Activated naive CD4-positive, alpha-beta T cell treated with anti-CD3 and anti-CD28 coated beads, Interleukin-2, amount 10 ng/mL, durations not matched to agents 7 days and 5 days (primary cell): Measurements from ENCODE around the gene SPEM3.

Experiments used
- CTCF ChIA-PET: fragments of 350-600 bp; sonication (Branson Sonifier 250); formaldehyde crosslinking; loops from one replicate; lab custom pipeline; 2021; ENCODE audit warnings: antibody characterized with exemption; lab: Charles Lee
- DNase-seq: peaks from one replicate; pipeline ENCODE4 v3.0.0-alpha.2; 2020
- H3K27ac Mint-ChIP-seq: one replicate; pipeline ENCODE4 v1.8.0; 2021; ENCODE audit warnings: mild to moderate bottlenecking, moderate library complexity, mixed read lengths
- H3K27me3 Mint-ChIP-seq: one replicate; pipeline ENCODE4 v1.8.0; 2021; ENCODE audit warnings: mild to moderate bottlenecking, mixed read lengths
- H3K36me3 Mint-ChIP-seq: one replicate; pipeline ENCODE4 v1.8.0; 2021; ENCODE audit warnings: mixed read lengths
- H3K4me1 Mint-ChIP-seq: one replicate; pipeline ENCODE4 v1.8.0; 2021; ENCODE audit warnings: mixed read lengths
- H3K4me3 Mint-ChIP-seq: one replicate; pipeline ENCODE4 v1.8.0; 2021; ENCODE audit warnings: mild to moderate bottlenecking, moderate library complexity, mixed read lengths
- H3K9me3 Mint-ChIP-seq: one replicate; pipeline ENCODE4 v1.8.0; 2021; ENCODE audit warnings: mixed read lengths

SPEM3 gene

GRCh38 chr17:7421186-7421585 lies 7.5 kb upstream of the SPEM3 start:
- H3K27me3 Mint-ChIP-seq = peaks cover 21% of the 10 kb centered on the region
- no peak for DNase-seq
- H3K4me3 Mint-ChIP-seq = no peak overlapping the region
- no peak overlapping the region for H3K27ac Mint-ChIP-seq
- CTCF ChIA-PET = no interaction called here
- peaks cover 2% of the 10 kb centered on the region for H3K4me1 Mint-ChIP-seq
- H3K9me3 Mint-ChIP-seq = no peaks in the 10 kb centered on the region
- H3K36me3 Mint-ChIP-seq = no peaks in the 10 kb centered on the region

- CTCF ChIA-PET = interaction anchor here (0.9 kb wide), 1 partner anchor 12 kb away, joined by 4 read pairs; the partner anchor contains the start of gene TMEM102
- Mint-ChIP-seq H3K4me3 (no peak overlapping the region), H3K4me1 (peaks cover 2% of the 10 kb centered on the region), H3K9me3 (no peaks in the 10 kb centered on the region), H3K27me3 (peaks cover 25% of the 10 kb centered on the region), H3K27ac (no peak overlapping the region), H3K36me3 (no peaks in the 10 kb centered on the region)
- no peak for DNase-seq
Observed at GRCh38 chr17:7423679-7424078, 5.0 kb upstream of the SPEM3 start.

DNA sequence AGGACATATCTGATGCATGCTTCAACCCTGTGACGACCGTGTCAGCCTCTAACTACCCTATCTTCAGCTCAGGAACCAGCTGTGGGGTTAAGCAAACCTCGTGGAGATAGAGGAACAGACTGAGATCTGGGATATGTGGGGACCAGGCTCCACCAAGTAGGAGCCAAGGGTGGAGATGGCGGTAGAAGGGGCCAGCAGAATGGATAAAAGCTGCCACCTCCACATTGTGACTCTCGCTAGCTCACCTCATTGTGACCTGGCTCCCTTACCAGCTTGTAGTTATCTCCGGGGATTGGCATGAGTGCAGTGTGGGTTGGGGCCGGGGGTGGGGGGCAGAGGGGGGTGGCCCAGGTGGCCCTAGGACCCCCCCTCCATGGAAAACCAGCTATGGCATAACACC lies 3.3 kb upstream of the SPEM3 start, which contains the start of gene SPEM2:
TSS of gene SPEM2 (plus strand) at position 301 of the 400 bp plus-strand sequence. CDS start at position 374, 73 bp downstream.
- CTCF ChIA-PET = interaction anchor here (1.0 to 1.4 kb wide), 2 partner anchors 11 to 70 kb away, joined by 3 read pairs; partner anchors contain the start of gene TMEM95
- DNase-seq = no peak
- Mint-ChIP-seq H3K4me1 (peaks cover 2% of the 10 kb centered on the region), H3K36me3 (no peaks in the 10 kb centered on the region), H3K27me3 (peaks cover 21% of the 10 kb centered on the region), H3K4me3 (no peak within 1 kb of the TSS), H3K27ac (no peak within 1 kb of the TSS), H3K9me3 (no peaks in the 10 kb centered on the region)

DNA sequence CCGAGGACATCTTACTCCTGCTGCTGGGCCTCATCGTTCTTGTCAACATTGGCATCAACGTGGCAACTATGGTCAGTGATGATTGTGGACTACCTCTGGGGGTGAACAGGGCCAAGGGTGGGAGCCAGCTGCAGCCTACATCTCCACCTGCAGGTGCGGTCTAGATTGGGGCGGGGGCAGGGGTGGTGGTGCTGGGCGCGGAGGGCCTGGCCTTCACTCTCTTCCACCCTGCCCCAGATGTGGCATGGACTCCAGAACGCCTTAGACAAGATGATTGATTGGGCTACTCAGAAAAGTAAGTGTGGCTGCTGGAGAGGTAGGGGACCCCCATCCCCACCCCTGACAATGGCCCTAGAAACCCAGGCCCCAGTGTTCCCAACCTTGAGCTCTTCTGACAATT lies 2.9 kb upstream of the SPEM3 start:
- no peak overlapping the region for H3K4me3 Mint-ChIP-seq
- CTCF ChIA-PET = interaction anchor here (1.0 to 1.4 kb wide), 2 partner anchors 11 to 70 kb away, joined by 3 read pairs; partner anchors contain the start of gene TMEM95

DNA sequence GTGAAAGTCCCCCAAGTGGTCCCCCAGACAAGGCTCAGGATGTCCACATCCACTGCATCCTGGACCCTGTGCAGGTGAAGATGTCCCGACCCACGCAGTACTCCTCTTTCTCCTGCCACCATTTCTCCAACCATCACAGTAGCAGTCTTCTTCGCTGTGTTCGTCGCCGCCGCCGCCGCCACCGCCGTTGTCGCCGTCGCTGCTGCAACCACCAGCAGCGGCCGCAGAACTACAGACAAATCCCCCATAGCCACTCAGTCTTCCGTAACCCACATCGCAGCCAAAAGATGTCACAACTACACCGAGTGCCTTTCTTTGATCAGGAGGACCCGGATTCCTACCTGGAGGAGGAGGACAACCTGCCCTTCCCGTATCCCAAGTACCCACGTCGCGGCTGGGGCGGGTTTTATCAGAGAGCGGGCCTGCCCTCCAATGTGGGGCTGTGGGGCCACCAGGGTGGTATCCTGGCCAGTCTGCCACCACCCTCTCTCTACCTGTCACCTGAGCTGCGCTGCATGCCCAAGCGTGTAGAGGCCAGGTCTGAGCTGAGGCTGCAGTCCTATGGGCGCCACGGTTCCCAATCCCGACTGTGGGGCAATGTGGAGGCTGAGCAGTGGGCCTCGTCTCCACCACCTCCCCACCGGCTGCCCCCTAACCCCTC lies 2.3 kb upstream of the SPEM3 start:
- peaks cover 2% of the 10 kb centered on the region for H3K4me1 Mint-ChIP-seq
- H3K4me3 Mint-ChIP-seq = no peak overlapping the region
- no peak for DNase-seq
- peaks cover 21% of the 10 kb centered on the region for H3K27me3 Mint-ChIP-seq
- no peaks in the 10 kb centered on the region for H3K36me3 Mint-ChIP-seq
- CTCF ChIA-PET = no interaction called here
- H3K9me3 Mint-ChIP-seq = no peaks in the 10 kb centered on the region
- no peak overlapping the region for H3K27ac Mint-ChIP-seq

More for the DNA sequence above, 2.9 kb upstream of the SPEM3 start:
- H3K36me3 Mint-ChIP-seq = no peaks in the 10 kb centered on the region
- no peaks in the 10 kb centered on the region for H3K9me3 Mint-ChIP-seq
- H3K27me3 Mint-ChIP-seq = peaks cover 21% of the 10 kb centered on the region
- peaks cover 2% of the 10 kb centered on the region for H3K4me1 Mint-ChIP-seq
- no peak overlapping the region for H3K27ac Mint-ChIP-seq
- no peak for DNase-seq

- CTCF ChIA-PET = no interaction called here
- H3K27ac Mint-ChIP-seq = no peak overlapping the region
- DNase-seq = no peak
- peaks cover 2% of the 10 kb centered on the region for H3K4me1 Mint-ChIP-seq
- H3K4me3 Mint-ChIP-seq = no peak overlapping the region
- H3K36me3 Mint-ChIP-seq = no peaks in the 10 kb centered on the region
- H3K27me3 Mint-ChIP-seq = peaks cover 21% of the 10 kb centered on the region
- no peaks in the 10 kb centered on the region for H3K9me3 Mint-ChIP-seq
Observed at GRCh38 chr17:7426896-7427489, 1.7 kb upstream of the SPEM3 start.

- CTCF ChIA-PET = no interaction called here
- H3K27me3 Mint-ChIP-seq = peaks cover 21% of the 10 kb centered on the region
- DNase-seq = no peak
- H3K9me3 Mint-ChIP-seq = no peaks in the 10 kb centered on the region
- H3K36me3 Mint-ChIP-seq = no peaks in the 10 kb centered on the region
- peaks cover 2% of the 10 kb centered on the region for H3K4me1 Mint-ChIP-seq
- no peak overlapping the region for H3K27ac Mint-ChIP-seq
- no peak overlapping the region for H3K4me3 Mint-ChIP-seq
Observed at GRCh38 chr17:7427549-7427948, 1.1 kb upstream of the SPEM3 start.

DNA sequence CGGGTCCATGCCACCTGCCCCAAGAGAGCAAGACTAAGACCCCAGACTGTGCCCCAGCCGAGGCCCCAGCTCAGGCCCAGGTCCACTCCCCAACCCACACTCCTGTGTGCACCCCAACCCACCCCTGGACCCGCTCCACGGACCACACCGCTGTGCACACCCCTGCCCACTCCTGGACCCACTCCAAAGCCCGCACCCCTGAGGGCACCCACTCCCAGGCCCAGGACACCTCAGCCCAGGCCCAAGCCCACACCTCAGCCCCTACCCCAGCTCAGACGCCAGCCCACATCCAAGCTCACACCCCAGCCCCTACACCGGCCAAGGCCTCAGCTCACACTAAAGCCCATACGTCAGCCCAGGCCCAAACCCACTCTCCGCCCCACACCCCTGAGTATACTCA lies 1.1 kb downstream of the SPEM3 start:
- Mint-ChIP-seq H3K4me3 (no peak overlapping the region), H3K27me3 (peaks cover 8% of the 10 kb centered on the region), H3K27ac (no peak overlapping the region), H3K4me1 (peaks cover under 1% of the 10 kb centered on the region), H3K9me3 (no peaks in the 10 kb centered on the region), H3K36me3 (no peaks in the 10 kb centered on the region)
- CTCF ChIA-PET = no interaction called here
- DNase-seq = no peak

- H3K27ac Mint-ChIP-seq = no peak overlapping the region
- CTCF ChIA-PET = interaction anchor here (1.3 kb wide), 1 partner anchor 76 kb away, joined by 4 read pairs; the partner anchor contains the start of gene TMEM95
- no peak overlapping the region for H3K4me3 Mint-ChIP-seq
- H3K4me1 Mint-ChIP-seq = peaks cover 13% of the 10 kb centered on the region
- H3K36me3 Mint-ChIP-seq = peaks cover 2% of the 10 kb centered on the region
- no peaks in the 10 kb centered on the region for H3K9me3 Mint-ChIP-seq
- peaks cover 5% of the 10 kb centered on the region for H3K27me3 Mint-ChIP-seq
- no peak for DNase-seq
Observed at GRCh38 chr17:7431231-7431630, 2.6 kb downstream of the SPEM3 start.

- Mint-ChIP-seq H3K27ac (no peak overlapping the region), H3K9me3 (no peaks in the 10 kb centered on the region), H3K4me1 (peaks cover 23% of the 10 kb centered on the region), H3K36me3 (peaks cover 5% of the 10 kb centered on the region), H3K4me3 (no peak overlapping the region), H3K27me3 (peaks cover 5% of the 10 kb centered on the region)
- CTCF ChIA-PET = interaction anchor here (1.3 kb wide), 1 partner anchor 77 kb away, joined by 4 read pairs; the partner anchor contains the start of gene TMEM95
- DNase-seq = no peak
Observed at GRCh38 chr17:7432296-7432695, 3.6 kb downstream of the SPEM3 start.

- H3K4me1 Mint-ChIP-seq = peaks cover 51% of the 10 kb centered on the region
- peaks cover 34% of the 10 kb centered on the region for H3K27me3 Mint-ChIP-seq
- no peaks in the 10 kb centered on the region for H3K9me3 Mint-ChIP-seq
- H3K36me3 Mint-ChIP-seq = peaks cover 22% of the 10 kb centered on the region
- CTCF ChIA-PET = interaction anchor here (0.9 to 4.3 kb wide), 29 partner anchors 8 to 251 kb away, joined by 3 to 56 read pairs (median 6); partner anchors contain the start of genes ACAP1, CHRNB1, MPDU1 and PLSCR3
- DNase-seq = peak; percentile 79
- peak overlapping the region; percentile 94 for H3K4me3 Mint-ChIP-seq
- H3K27ac Mint-ChIP-seq = peak overlapping the region; percentile 97
Observed at GRCh38 chr17:7435676-7436555, 7.3 kb downstream of the SPEM3 start.

GRCh38 chr17:7436556-7437368 lies 8.1 kb downstream of the SPEM3 start:
- H3K36me3 Mint-ChIP-seq = peaks cover 24% of the 10 kb centered on the region
- peaks cover 52% of the 10 kb centered on the region for H3K4me1 Mint-ChIP-seq
- peak overlapping the region; percentile 94 for H3K4me3 Mint-ChIP-seq
- H3K27me3 Mint-ChIP-seq = peaks cover 42% of the 10 kb centered on the region
- CTCF ChIA-PET = interaction anchor here (0.7 to 4.3 kb wide), 32 partner anchors 7 to 250 kb away, joined by 3 to 56 read pairs (median 5); partner anchors contain the start of genes ACAP1, CHRNB1, MPDU1 and PLSCR3
- H3K9me3 Mint-ChIP-seq = no peaks in the 10 kb centered on the region
- DNase-seq = peak; percentile 86
- peak overlapping the region; percentile 97 for H3K27ac Mint-ChIP-seq

DNA sequence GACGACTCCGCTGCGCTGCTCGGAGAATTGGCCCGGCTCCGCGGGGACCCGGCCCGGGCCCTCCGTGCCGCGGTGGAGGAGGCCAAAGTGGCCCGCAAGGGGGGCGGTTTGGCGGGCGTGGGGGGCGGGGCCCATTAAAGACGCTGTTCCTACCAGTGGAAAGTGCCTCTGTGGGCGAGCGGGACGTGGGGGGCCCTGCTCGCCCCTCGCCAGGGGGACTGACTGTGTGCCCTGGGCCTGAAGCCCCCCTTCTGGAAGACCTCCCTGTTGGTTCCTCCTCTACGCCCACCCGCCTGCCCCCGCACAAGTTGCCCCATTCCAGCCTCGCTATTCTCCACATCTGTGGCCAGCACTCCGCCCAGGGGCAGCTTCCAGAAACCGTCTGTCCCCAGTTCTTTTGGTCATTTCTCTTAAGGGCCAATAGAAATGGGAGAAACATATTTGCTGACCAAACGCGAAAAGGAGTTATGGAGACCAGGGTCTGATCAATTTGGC lies 8.8 kb downstream of the SPEM3 start:
- H3K4me3 Mint-ChIP-seq = peak overlapping the region; percentile 94
- H3K36me3 Mint-ChIP-seq = peaks cover 26% of the 10 kb centered on the region
- H3K27me3 Mint-ChIP-seq = peaks cover 49% of the 10 kb centered on the region
- H3K9me3 Mint-ChIP-seq = no peaks in the 10 kb centered on the region
- DNase-seq = no peak
- H3K27ac Mint-ChIP-seq = no peak overlapping the region
- H3K4me1 Mint-ChIP-seq = peaks cover 52% of the 10 kb centered on the region
- CTCF ChIA-PET = interaction anchor here (0.7 to 4.3 kb wide), 24 partner anchors 8 to 250 kb away, joined by 3 to 56 read pairs (median 6); partner anchors contain the start of genes ACAP1, MPDU1, PLSCR3 and SLC2A4
